Activated CD4-positive, alpha-beta T cell treated with anti-CD3 and anti-CD28 coated beads, Interleukin-2, amount 50 U/mL, for 4 hours (primary cell): ENCODE data around the gene ITPR1.

ENCODE experiments used
- DNase-seq, 2 experiments: peaks; one replicate each; pipeline ENCODE4 v3.0.0-alpha.2; 2020

ITPR1 gene

DNA sequence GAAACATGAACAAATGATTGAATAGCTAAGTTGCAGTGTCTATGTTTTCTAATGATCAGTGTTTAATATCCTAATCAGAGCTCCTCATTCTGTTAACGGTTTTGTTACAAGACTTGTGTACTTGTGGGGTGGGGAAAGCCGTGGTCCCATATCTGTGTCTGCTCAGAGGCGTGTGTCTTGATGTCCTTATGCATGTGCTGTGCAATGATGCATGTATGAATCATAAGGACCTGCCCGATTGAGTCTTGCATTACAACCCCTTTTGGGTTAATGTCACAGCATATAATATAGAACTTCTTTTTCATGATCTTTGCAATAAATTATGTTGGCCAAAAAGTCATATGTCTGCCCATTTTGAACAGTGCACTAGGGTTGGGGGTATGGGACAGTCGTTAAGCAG, 233.4 kb downstream of the ITPR1 start:
- DNase-seq, result no peak

DNA sequence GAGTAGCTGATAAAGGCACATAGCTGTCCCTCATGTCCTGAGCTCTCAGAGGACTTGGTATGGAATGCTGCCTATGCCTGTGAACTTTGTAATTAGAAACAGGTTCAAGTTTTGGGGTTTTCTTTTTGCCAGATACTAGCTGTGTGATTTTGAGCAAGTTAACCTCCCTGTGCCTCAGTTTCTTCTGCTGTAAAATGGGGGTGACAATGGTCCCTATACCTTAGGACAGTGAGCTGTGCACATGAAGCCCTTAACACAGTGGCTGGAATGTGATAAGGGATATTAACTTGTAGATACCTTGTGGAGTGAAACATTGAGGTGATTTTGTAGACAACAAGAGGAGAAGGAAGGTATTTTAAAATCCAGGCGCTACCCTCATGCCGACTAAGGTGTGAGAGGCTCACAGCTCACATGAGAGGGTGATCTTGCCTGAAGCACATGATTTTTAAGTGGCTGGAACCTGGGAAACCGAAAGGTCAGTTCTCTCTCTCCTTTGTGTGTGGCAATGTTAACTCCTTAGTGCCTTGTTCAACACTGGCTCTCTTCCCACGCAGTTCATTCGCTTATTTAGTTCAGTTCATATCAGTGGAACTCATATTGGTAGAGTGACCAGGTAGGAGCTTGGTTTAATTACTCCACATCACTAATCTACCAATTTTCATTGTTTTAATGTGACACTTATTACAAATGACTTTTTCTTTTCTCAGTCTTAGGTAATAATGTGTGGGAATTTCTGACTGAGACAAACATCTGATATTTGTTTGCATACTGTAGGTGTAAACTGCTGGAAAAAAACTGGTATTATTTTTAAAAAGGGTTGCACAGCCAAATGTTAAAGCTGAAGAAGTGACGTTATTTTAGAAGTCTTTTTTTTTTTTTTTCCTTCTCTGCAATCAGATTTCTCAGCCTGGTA, 236.2 kb downstream of the ITPR1 start:
- no peak for DNase-seq

- DNase-seq, result no peak
These were observed 237.6 kb downstream of the ITPR1 start for GRCh38 chr3:4730719-4731118.

DNA sequence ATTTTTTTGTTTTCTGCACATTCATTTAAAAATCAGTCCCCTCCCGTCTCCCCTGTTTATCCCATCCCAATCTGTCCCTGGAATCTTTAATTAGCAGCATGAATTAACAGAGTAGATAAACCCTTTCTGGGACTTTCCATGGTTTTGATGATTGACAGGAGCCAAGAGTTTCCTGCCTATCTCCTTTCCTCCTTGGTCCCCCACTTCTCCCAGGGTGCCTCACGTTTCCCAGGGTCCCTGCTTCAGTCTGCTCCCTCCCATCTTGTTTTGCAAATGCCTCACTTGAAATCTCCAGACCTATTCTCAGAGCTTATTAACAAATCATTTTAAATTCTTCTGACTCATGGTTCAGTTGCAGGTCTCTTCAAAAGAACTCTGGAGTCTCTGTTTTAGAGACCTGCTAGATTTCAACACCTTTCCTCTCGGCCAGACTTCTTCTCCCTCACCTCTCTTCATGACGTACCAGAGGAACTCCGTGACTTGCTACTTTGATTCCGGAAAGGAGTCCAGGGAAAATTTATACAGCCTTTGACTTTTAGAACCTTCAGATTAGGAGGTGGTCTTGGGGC, 238.5 kb downstream of the ITPR1 start:
- DNase-seq, result no peak

DNA sequence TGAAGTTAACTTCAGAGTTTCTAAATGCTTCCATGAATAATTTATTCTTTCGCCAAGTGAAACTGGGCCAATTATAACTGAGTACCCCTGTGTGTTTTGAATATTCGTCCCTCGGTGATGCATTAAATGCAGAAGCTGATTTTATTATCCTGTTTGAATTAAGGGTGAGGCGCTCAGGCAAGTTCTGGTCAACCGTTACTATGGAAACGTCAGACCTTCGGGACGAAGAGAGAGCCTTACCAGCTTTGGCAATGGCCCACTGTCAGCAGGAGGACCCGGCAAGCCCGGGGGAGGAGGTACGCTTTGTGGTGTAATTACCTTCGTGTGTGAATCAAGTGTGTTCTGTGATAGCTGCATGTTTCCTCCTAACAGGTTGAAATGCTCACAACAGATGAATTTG, 239.8 kb downstream of the ITPR1 start:
- DNase-seq, result no peak

DNA sequence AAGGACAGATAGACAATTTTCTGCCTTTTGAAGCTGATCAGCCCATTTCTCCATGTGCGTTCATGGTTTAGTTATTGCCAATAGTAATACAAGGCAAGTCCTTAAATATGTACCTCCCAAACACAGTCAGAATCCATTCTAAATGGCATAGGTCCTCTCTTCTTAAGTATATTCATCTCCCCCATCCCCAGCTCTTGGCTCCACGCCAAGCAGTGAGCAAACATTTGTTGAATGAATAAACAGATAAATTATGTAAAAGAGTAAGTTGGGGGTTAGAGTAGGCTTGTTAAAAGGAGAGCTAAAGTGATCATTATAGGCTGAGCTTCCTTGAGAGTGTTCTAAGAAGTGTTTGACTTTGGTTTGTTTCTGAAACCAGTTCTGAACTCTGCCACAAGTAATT, 241.3 kb downstream of the ITPR1 start:
- DNase-seq, result no peak

GRCh38 chr3:4735243-4735642, 242.1 kb downstream of the ITPR1 start:
- DNase-seq, result no peak

- no peak for DNase-seq
These were observed 243.2 kb downstream of the ITPR1 start for GRCh38 chr3:4736284-4736861.

DNA sequence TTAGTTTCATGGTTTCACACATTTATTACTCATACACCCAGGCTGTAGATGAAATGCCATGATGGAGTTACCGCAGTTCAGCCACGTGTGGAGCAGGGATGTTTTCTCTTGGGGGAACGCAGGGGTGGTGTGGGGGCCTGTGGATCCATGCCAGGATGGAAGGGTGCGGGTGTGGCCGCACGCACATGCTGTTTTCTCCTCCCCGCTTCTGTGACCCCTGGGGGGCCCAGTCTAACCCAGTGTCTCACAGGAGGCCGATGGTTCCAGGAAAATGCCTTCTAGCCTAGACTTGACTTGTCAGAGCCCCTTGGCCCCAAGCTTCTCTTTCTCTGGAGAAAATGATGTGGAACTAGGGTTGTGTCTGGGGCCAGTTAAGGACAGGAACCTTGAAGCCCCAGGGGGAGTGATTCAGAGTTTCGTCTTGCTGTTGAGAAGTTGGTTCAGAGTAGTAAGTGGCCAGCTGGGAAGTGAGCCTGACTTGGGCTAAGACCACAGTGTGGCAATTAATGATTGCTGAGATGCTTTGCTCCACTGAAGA, 245.7 kb downstream of the ITPR1 start:
- no peak for DNase-seq

DNA sequence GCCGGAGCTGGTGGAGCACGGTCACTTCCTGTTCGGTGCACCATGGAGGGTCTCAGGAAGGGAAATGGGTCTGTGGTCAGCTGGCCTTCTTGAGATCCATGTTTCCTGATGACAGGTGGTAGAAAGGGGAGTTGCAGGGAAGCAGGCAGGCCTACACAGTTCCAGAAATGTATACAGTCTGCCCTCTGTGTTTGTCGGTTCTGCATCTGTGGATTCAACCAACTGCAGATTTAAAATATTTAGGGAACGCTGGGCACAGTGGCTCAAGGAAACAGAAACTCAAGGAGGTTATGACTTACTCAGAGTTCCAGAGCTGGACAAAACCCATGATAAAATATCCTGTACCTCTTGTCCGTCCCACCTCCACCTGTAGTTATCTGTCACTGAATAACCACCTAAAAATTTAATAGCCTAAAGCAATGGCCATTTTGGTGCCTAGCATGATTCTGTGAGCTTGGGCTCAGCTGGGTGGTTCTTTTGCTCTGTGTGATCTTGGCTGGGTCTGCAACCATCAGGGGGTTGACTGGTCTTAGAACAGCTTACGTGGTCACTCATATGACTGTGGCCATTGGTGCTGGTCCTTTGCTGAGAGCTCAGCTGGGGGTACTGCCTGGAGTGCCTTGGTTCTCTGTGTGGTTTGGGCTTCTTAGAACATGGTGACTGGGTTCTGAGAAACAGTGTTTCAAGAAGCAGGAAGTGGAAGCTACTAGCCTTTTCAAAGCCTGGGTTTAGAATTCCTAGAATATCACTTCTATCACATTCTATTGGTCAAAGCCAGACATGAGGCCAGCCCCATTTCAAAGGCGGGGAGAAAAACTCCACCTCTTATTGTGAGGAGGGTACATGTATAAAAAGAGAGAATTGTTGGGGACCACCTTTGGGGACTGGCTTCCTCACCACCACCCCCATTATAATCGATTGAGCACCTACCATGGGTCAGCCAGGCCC, 246.4 kb downstream of the ITPR1 start:
- DNase-seq, result no peak

DNA sequence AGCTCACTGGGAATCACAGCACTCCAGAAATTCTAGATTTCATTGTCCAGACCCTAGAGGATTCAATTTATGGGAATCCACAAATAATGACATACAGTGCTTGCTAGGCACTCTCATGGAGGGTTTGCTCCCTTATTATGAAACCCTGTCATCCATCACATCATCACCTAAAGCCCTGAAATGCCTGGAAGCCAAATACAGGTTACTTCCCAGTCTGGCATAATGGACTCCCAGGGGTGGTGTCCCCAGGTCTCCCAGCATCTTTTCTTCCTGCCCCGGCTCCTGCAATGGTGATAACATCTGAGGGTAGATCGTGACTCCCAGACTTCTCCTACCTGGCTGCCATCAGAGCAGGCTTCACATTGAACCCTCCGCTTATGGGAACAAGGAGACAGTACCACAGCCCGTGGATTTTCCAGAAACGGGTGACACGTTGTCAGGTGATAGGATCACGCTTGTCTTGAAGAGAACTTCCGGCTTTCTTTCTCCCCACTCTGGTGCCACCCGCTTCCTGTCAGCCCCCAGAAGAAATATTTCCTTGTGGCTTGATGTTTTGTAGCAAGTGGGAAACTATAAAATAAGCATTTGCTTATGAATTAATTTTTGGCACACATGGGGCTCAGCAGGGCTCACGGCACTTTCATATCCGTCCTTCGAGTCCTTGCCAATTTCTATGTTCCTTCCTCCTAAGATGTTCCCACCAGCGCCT, 247.4 kb downstream of the ITPR1 start:
- no peak for DNase-seq

- no peak for DNase-seq
These were observed 247.9 kb downstream of the ITPR1 start for GRCh38 chr3:4741106-4741403.

DNA sequence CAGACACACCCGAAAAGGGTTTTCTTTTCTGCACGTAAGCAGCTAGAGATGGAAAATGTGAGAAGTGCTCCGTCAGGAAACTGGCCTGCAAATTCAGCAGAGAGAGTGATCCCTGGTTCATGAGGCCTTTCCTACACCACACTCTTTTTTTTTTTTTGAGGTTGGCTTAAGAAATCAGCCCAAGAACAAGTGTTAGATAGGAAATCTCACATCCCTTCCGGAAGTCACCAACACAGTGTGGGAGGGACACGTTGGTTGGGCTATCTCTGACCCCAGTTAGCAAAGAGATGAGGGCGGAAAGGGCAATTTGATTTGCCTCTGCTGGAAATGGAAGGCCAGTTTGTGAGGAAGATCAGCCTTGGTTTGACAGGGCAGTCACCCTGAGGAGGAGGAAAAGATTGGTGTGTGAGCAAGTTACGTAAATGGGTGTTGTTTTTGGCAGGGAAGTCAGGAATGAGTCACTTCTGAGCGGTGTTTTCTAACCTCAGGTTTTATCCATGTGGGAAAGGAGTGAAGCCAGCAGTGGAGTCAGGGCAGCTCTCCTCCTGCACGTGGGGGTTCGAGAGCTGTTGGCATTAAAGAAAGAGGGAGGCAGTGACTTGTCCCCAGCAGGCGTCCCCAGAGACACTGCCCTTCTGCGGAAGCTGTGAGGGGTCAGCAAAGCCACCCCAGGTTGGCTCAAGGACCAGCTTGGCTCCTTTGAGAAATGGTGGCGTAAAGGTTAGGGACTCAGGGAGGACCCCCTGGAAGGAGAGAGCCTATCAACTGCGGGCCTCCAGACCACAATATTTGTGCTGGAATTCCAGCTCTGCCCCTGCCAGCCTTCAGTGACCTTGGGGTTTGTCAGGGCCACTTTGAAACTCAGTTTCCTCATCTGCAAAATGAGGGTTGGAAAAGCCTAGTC, 248.5 kb downstream of the ITPR1 start:
- DNase-seq, result no peak

GRCh38 chr3:4742359-4742758, 249.2 kb downstream of the ITPR1 start:
- DNase-seq, result no peak

DNA sequence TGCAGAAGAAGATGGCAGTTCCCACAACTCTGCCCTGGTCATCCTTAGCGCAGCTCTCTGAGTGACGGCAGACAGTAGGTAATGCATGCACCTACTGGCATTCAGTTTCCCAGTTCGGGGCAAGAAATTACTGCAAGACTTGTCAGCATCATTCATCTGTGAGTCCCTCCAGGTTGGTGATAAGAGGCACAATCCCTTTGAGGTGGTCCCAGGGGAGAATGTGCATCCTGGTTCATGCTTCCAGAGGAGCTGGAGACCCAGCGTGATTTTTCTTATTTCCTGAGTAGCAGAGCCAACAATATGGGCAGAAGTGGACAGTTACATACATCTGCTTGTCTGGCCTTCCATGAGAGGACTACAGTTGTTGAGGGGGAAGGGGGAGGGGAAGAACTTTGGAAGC, 250.2 kb downstream of the ITPR1 start:
- no peak for DNase-seq

- no peak for DNase-seq
These were observed 251.5 kb downstream of the ITPR1 start for GRCh38 chr3:4744405-4745234.

- no peak for DNase-seq
These were observed 252.1 kb downstream of the ITPR1 start for GRCh38 chr3:4745235-4745610.

GRCh38 chr3:4746241-4746958, 253.3 kb downstream of the ITPR1 start:
- DNase-seq, result no peak

DNA sequence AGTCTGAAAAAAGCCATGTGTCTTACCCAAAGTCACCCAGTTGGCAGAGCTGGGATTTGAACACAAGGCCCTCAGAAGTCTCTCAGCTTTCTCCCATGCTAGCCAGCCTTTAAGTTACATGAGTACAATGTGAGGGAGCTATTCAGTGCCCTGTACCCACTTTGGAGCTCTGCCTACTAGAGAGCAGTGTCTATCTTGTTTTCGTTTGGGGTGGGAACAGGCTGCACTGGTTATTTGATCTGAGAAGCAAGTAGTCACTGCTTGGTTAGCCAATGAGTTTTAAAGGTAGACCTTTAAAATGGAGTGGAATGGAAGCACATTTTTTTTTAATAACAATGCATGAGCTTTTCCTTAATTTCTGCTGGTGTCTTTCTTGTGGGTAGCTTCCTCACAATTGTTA, 255.0 kb downstream of the ITPR1 start:
- DNase-seq, result no peak
